Stimulated activated CD4-positive, alpha-beta T cell treated with anti-CD3 and anti-CD28 coated beads, Interleukin-2, amount 100 ng/mL, for 24 hours (primary cell): ENCODE results near the gene GCK.

Experiments
- DNase-seq, 2 donors: peaks; one replicate each; pipeline ENCODE4 v3.0.0-alpha.2; 2020

Gene GCK

DNA sequence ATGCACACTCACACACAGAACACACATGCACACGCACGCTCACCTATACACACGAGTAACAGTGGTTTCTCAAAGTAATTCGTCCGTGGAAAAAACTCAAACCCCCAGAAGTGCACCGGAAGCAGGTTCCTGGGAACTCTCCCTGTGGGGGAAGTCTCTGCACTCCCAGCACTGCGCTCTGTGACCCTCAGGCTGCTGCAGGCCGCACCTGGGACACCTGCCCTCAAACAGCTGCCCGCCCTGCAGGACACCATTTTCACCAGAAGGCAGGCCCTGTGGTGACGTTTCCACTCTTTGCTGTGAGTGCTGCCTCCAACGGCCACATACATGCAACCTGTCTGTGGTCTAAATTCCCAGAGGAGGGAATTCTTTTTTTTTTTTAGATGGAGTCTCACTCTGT is 32.8 kb upstream of the GCK start:
- DNase-seq = no peak

DNA sequence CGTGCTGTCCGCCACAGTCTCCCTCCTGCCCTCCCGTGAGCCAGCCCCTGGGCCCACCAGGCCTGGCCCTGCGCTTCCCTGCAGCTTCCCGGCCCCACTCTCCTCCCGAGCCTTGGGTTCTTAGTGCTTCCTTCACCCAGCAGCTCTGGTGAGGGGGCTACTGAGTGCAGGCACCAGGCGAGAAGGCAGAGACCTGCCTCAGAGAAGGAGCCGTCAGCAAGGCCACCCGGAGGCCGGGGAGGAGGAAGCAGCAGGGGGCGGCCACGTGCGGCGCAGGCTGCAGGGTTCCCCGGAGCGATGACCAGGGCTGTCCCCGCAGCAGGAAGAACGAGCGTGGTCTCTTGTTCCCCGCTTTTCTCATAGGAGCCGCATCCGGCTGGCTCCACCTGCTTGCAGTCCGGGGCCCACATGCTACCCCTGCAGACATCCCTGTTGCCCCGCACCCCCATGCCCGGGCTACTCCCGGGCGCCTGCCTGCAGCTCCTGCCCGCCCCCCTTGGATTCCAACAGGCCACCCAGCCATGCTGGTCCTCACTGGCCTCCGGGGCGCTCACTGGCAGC is 32.1 kb upstream of the GCK start:
- DNase-seq = no peak

DNA sequence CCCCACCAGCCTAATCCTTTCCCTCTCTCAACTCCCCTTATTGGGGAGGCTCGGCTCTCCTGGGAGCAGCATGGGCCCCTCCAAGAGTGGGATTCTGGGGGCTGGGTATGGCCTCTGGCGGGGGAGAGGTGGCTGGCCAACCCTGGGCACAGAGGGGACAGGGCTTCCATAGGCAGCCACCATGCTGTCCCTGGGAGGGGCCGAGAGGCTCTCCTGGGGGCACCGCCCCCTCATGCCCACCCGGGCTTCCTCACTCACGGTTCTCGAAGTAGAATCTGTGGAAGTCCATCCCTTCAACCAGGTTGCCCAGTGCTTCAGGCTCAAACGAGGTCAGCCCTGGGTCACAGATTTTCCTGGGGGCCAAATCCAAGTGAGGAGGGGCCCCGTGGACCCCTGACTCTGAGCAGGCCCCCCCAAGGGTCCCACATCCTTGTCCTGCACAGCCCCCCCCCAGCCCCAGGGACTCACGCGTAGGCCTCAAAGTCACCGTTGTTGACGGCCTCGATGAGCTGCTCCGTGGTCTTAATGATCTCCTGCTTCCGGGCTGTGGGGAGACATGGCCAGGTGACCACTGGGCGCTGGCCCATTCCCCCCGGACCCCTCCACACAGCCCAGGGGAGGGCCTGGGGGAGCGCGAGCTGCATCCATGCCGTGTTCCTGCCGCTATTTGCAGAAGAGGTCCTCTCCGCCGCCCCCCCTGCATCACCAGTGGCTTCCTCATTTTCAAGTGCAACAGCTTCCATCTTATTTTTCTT is 31.3 kb upstream of the GCK start:
- no peak for DNase-seq

DNA sequence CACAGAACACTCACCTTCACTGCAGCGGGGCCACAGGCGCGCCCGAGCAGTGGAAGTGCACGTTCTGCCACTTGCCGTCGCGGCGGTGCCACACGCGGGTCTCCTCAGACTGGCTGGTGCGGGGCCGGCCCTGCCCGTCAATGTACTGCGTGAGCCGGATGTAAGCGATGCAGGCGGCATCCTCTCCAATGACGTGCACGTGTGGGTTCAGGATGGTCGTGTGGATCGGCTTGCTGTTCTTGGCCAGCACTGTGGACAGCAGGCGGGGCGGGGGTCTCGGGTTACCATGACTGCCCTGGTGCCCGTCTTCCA is 30.8 kb upstream of the GCK start:
- DNase-seq = no peak

DNA sequence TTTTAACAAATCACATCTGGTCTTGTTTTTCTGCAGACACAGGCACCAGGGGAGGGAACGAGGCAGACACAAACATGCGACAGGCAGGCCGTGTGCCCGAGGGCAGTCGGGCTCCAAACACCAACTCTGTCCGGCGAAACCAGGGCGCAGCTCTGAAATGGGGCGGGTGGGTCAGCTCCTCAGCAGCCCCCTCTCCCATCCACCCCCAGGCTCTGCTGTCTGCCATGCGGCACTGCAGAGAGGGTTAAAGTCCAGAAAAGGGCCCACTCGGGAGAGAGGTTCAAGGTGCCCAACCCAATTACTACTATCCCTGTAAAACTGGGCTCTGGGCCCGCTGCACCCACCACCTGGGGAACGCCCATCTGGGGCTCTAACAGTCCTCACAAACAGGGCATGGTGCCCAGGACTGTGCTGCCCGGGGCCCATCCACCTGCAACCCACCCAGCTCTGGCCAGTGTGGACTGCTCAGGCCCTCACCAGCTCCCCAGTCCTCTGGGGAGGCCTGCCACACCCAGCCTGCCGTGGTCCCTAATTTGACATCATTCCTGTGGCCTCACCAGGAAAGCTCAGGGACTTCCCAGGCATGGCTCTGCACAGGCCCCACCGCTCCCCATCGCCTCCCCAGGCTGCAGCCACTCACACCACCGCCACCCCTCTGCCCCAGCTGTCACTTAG is 30.3 kb upstream of the GCK start:
- no peak for DNase-seq

DNA sequence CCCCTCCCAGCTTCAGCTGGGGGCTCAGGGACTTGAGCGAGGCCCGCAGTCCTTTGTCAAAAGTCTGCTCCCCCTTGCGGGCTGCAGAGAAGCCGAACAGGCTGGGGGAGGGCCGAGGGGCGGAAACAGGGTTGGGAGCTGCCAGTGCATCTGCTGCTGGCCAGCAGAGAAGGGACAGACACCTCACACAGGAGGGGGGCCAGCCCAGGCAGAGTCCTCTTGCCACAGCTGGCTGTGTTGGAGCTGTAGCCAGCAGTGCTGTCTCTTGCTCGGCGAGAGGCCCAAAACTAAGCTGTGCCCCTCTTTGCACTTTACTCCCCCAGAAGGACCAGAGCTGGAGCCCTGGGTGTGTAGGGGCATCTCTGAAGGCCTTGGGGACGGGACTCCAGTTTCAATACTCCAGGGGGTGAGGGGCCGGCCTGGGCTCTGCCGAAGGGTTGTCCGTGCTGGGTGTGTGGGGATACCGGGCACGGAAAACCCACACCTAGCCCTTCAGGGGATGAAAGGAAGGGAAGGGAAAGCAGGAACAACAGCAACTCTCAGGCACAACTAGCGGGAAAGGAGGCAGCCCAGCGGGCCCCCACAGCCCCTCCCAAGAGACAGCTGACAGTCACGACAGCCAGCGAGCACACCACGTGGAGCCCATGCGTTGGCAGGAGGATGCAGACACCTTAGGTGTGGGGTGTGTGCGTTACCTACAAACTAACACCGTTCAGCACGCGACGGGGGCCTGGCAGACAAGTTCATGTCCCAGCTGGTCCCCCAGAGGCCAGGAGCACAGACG is 29.4 kb upstream of the GCK start:
- DNase-seq = no peak

DNA sequence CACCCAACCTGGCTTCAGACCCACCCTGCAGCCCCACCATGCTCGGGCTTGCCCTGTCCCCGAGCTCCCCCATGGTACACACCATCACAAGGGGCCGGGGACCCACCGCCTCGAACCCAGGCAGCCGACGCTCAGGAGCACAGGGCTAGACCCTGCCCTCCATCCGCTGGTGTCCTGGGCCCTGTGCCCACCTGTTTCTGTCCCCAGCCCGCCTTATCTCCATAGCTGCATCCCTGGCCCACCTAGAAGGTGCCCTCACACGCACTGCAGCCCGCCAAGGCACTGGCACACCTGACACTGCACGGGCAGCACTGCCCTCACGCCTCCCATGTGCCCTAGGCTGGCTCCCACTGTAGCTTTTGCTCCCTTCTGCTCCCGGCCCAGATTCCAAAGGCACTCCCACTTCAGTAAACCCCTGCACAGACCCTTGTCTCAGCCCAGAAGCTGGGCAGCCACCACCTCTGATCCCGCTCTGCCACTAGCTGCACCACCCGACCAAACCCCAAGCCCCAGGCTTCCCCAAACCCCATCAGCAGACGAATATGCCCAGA is 28.7 kb upstream of the GCK start:
- DNase-seq = no peak

DNA sequence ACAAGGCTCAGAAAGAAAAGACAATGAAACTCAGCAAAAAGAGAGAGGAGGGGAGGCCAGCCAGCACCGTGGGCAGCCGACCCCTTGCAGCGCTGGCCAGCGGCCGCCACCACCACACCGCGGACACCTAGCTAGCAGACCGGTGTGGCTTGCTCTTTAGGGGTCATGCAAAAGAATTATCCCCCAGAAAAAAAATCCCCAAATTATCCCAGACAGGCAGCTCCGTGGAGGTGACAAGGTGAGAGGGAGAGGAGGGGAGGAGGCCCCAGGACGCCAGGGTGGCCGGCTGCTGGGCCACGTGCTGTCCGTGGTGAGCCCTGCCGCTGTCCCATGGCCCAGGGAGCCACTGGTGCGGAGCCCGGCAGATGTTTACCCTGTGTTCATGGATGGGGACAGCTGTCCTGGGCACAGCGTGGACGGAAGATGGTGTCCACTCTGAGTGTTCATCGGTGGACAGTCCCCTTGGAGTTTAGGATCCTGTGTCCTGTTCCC is 28.0 kb upstream of the GCK start:
- DNase-seq = no peak

DNA sequence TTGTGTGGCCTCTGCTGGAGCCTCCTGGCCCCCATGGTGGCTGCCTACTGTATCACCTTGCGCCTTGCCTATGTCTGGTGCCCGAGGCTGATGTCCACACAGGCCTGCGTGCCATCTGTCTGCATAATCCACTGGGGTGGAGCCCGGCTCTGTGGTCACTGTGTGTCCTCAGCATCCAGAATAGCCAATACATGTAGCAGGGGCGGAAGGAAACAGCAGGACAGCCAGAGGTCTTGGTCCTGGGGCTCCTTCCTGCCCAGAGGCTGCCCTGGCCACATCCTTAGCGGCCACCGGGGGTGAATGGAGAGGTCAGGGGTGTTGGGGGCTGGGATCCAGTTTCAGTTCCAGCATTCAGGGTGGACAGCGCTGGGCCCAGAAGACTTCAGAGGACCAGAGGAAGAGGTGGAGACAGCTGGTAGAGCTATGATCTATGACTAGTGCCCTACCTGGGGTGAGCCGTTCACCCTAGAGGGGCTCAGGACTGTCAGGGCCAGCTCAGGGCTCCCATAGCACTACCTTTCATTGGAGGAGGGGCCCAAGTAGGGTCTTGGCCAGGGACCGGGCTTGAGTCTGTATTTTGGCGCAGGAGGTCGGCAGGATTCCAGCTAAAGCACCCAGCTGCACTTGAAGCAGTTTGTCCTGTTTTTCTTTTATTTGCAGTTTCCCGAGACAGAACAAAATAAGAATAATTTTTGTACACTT is 27.4 kb upstream of the GCK start:
- DNase-seq = no peak

DNA sequence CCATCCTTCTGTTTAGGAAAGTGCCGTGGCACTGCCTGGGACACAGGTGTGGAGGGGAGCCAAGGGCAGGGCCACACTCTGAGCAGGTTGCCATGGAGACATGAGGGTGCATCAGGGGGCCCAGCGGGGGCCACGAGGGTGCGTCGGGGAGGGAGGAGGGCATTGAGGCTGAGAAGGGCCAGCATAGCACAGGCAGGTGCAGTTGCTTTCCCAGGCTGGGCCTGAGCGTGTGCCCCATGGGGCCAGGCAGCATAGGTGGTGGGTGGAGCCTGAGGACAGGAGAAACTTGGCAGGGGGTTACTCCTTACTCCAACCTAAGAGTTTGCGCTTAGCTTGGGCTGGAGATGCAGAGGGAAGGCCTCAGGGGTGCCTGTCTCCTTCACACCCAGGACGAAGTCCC is 26.8 kb upstream of the GCK start:
- DNase-seq = no peak

DNA sequence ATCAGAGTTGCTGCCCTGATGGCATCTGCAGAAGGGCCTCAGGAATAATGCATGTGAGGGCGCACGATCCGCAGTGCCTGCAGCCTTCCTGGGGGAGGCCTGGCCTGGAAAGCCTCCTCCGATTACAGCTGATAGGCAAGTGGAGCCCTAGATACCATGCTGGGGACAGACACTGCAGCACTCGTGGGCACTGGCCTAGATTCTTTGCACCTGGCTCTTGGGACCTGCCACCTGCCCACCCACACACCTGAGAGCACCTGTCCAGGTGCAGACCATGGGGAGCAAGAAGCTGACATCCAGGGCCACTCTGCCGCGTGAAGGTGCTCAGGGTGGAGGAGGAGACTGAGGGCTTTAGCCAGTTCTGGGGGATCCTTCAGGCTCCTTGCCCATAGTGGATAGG is 26.3 kb upstream of the GCK start:
- no peak for DNase-seq

DNA sequence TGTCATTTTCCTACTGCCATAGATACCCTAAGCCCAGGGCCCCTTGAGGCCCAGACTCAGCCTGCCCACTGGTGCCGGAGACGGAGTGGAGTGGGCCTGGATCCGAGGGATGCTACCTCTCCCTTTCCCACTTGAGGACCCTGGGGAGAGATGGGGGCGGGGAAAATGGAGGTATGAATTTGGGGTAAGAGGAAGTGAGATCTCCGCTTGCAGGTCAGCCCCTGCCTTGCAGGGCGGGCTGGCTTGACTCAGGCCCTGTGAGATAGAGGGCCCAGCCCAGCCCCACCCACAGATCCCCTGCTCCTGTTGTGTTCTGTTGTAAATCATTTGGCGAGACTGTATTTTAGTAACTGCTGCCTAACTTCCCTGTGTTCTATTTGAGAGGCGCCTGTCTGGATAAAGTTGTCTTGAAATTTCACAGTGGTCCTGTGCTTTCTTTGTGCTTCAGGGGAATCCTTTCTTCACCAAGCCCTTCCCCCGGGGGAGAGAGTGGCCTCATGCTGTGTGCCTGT is 24.7 kb upstream of the GCK start:
- no peak for DNase-seq

DNA sequence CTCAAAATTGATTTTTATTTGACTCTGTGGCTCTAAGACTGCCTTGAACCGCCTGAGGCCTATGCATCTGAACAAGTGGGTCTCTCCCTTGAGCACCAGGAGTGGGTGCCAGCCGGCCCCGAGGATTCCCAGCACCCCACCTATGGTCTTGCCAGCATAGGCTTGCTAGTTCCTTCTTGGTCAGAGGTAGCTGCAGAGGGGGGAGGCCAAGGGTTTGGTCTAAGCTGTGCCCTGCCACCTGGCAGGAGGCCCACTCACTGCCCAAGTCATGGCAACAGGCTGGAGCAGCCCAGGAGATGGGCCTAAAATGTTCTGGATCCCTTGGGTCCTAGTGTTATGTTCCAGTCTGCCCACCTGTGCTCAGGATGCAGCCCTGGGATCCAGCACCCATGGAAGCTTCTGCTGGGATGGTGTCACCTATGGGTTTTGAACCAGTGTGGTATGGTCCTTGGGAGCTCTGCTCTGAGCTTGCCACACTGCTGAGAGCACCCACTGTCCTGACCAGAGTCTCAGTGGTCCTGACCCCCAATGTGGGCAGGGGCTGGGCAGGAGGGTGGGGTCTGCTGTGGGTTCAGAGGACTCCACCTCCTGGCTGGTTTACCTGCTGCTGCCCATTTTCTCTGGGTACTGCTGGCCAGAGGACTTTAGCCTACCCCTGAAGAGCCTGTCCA is 24.1 kb upstream of the GCK start:
- DNase-seq = no peak

DNA sequence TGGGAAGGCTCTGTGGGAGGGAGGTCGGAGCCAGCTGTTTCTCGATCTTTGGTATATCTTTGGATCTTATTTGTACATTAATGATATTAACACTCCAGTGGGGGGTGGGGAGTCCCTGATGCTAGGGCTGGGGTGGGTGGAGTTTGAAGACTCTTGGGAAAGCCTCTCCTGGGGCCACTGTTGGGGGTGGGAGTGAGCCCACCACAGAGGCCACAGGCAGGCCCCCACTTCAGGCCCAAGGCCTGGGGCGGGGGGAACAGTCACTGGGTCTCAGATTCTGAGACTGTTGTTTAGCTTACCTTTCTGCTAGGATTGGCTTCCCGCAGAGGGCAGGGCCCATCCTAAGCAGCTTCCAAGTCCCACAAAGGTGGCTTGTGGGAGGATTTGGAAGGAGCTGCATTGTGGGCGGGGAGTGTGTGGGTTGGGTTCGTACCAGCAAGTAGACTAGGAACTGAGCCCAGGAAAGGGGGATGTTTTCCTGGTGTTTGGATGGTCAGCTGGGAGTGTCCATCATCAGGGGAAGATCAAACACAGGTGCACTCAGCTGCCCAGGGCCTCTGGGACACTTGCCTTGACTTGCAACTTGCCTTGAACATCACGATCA is 23.4 kb upstream of the GCK start:
- no peak for DNase-seq

DNA sequence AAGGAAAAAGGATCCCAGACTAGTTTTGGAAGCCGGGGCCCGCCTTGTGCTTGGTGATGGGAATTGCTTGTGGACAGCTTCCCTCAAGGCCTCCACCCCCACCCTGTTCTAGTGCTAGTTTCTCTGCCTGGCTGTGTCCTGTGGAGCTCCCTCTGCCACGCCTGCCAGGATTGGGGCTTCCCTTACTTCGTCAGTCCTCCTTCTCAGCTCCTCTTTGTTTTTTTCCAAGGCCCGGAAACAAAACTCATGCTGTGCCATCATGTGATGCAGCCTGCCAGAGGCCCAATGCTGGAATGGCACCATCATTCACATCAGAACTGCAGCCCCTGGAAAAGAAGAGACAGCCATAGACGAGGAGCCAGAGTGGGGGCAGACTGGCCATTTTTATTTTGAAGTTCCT is 22.8 kb upstream of the GCK start:
- no peak for DNase-seq

DNA sequence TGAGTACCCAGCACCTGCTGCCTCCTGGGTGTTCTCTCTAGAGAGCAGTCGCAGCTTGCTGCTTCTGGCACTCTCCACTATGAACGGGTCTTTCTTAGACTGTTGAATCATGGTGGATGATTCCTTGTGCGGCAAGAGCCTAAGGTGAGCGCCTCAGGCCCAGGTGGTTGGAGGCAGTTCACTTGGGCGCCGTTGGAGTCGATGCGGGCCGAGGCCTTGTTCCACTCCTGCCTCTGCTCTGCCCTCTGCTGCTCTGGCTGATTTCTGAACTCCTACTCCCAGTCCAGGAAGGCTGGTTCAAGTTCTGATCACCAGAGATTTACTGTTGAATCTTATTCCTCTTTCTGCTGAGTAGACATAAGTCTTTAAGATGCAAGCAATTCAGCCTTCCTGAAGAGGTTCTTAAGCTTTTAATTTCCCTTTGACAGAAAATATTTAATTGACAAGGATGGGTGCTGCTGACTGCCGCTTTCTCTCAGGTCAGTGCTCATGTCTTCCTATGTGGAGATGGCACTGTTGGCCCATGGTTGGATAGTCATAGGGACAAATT is 22.0 kb upstream of the GCK start:
- no peak for DNase-seq

DNA sequence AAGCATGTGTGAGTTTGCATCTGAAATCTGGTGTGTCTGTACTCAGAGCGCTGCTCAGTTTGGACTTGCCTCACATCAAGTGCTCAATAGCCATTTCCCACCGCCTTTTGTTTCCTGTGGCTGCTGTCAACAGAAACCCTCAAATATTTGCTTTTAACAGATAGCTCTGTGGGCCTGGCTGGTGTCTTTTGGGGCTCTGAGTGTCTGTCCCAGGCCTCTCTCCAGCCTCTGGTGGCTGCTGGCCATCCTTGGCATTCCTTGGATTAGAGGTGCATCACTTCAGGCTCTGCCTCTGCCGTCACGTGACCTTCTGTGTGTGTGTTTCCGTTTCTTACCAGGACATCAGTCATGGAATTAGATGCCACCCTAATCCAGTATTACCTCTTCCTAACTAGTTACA is 20.9 kb upstream of the GCK start:
- no peak for DNase-seq

DNA sequence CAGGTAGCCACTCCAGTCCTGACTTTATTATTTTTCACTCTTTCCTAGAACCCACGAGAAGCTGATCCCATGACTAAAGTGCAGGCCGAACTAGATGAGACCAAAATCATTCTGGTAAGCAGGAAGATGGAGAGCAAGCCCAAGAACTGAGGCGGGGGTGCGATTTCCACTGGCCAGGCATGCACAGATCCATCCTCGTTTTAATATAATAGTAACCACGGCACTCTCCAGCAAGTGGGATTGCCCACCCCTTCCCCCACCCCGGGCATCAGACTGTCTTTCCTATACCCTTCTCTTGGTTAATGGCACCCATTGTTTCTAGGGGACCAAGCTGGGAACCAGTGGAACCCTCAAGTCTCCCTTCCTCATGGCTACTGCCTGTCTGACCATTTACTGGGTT is 18.8 kb upstream of the GCK start:
- no peak for DNase-seq

DNA sequence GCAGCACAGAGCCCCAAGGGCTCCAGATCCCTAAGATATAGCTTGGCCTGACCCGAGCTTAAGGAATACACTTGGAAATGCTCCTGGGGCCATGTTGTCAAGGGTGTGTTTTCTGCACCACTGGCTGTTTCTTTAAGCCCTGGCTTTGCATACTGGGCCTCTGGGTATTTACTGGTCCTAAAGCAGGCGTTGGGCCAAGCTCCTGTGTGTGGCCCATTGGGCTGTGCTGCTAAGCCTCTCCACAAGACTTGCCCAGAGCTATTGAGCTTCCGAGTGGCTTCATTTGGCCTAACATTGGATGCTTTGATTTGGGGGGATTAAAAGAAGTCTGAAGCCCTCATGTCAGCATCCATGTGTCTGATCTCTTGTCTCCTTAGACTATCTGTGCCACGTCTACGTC is 16.8 kb upstream of the GCK start:
- no peak for DNase-seq

DNA sequence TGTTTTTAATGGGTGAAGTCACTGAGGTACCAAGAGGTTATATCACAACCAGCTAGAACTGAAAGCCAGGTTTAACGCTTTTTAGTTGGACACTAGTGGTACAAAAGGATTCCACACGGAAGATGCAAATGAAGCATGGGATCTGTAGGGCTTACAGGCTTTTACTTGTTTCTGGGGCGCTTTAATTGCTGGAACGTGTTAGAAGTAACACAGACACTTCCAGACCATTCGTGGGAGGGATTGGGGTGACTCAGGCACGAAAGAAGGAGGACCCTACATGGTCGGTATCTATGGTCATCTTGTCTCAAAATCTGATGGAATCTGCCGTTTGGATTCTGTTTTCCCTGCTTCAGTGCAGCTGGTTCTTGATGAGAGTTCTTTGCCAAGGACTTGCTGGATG is 12.6 kb upstream of the GCK start:
- DNase-seq = no peak
